AG09309 (cell line): Measurements from ENCODE around the gene GNPTG.

Experiments used
- DNase-seq: peaks from one replicate; pipeline ENCODE4 v3.0.0-alpha.2; 2010; ENCODE audit warnings: low read depth
- H3K4me3 ChIP-seq: 2 replicates; pipeline ENCODE4 v1.5.1; 2011; ENCODE audit warnings: mild to moderate bottlenecking, low read depth, low read length, moderate library complexity; ENCODE audit not compliant: control insufficient read depth
- CTCF ChIP-seq: IDR thresholded peaks from 2 replicates; pipeline ENCODE4 v1.5.1; 2011; ENCODE audit warnings: mild to moderate bottlenecking, low read depth, low read length, inconsistent platforms; ENCODE audit not compliant: insufficient read depth, control insufficient read depth; ENCODE audit errors: missing control alignments

Gene GNPTG

GRCh38 chr16:1397779-1398178 is 46.0 kb downstream of the GNPTG start:
- TF ChIP-seq CTCF = no peak
- no peak for DNase-seq
- H3K4me3 ChIP-seq = no peak overlapping the region

GRCh38 chr16:1398351-1398750 is 46.6 kb downstream of the GNPTG start:
- no peak for DNase-seq
- H3K4me3 ChIP-seq = no peak overlapping the region
- TF ChIP-seq CTCF = no peak

GRCh38 chr16:1398826-1399581 is 47.3 kb downstream of the GNPTG start:
- no peak overlapping the region for H3K4me3 ChIP-seq
- DNase-seq = no peak
- TF ChIP-seq CTCF = no peak

DNA sequence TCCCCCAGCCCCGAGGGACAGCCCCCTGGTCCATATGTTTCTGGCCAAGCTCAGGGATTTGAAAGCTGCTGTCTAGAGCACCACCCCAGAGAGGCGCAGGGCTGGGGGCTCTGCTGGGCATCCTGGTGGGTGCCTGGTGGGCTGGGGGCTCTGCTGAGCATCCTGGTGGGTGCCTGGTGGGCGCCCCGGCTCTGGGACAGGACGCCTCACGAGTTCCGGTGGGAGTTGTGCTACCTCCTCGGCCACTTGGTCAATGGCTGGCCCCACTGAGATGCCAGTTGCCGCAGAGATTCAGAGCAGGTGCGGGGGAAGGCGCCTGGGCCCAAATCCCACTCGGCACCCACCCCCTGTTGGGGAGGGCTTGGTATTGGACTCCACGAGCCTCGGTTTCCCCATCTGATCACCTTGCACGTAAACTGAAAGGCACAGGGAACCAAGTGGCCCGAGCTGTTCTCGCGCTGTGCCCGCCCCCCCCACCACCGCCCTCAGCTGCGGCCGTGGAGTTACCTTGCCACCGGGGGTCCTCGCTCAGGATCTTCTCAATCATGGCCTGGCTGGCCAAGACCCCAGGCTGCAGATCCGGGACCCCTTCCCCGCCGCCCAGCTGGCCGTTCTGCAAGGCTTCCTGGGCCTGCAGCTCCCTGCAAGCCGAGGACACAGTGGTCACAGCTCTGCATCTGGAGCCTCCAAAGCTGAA is 49.5 kb downstream of the GNPTG start:
- H3K4me3 ChIP-seq = no peak overlapping the region
- DNase-seq = no peak
- no peak for TF ChIP-seq CTCF

DNA sequence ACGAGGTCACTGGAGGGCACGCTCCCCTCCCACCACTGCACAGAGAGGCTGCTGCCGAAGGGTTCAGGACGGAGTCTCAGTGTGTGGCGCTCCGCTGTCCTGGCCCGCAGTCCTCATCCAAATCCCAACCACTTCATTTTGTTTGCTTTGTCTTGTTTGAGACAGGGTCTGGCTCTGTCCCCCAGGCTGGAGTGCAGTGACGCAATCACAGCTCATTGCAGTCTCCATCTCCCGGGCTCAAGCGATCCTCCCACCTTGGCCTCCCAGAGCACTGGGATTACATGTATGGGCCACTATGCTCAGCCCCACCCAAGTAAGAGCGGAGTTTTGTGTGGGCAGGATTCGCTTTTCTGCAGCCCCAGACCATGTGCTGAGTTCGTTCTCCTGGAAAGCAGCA is 50.0 kb downstream of the GNPTG start:
- H3K4me3 ChIP-seq = no peak overlapping the region
- no peak for DNase-seq
- no peak for TF ChIP-seq CTCF

DNA sequence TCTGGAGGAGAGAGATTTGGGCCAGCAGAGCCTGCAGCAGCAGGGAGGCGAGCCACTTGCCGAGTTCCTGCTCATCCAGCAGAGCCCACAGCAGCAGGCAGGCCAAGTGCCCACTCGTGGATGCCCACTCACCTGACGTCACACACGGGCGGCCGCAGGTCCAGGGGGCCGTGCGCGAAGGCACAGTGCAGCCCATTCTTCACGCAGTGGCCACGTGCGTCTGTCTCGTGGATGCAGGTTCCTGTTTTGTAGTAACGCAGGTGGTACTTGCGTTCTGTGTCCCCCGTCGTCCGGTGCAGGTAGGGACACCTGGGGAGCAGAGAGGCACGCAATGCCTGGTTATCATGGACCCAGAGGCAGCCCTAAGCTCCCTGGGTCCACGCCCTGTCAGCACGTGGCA is 51.3 kb downstream of the GNPTG start:
- no peak overlapping the region for H3K4me3 ChIP-seq
- DNase-seq = no peak
- TF ChIP-seq CTCF = no peak
